Activated CD4-positive, alpha-beta memory T cell treated with anti-CD3 and anti-CD28 coated beads, Interleukin-2, amount 10 ng/mL, durations not matched to agents 7 days and 5 days (primary cell): ENCODE measurements around the gene SNRPD3. TPM values are rescaled to one million over a fixed set of nuclear protein-coding genes. Genes with fewer than 3 reads are reported as not detected.

Experiments
- CTCF ChIA-PET: fragments of 350-600 bp; sonication (Branson Sonifier 250); formaldehyde crosslinking; loops from one replicate; lab custom pipeline; 2021; ENCODE audit warnings: antibody characterized with exemption, inconsistent platforms; lab: Charles Lee
- POLR2A ChIA-PET: fragments of 350-600 bp; sonication (Branson Sonifier 250); formaldehyde crosslinking; loops from one replicate; lab custom pipeline; 2021; ENCODE audit warnings: antibody characterized with exemption; lab: Charles Lee
- DNase-seq: peaks from one replicate; pipeline ENCODE4 v3.0.0-alpha.2; 2020
- H3K27ac Mint-ChIP-seq: one replicate; pipeline ENCODE4 v1.8.0; 2021; ENCODE audit warnings: mild to moderate bottlenecking, mixed read lengths
- H3K27me3 Mint-ChIP-seq: one replicate; pipeline ENCODE4 v1.8.0; 2021; ENCODE audit warnings: mixed read lengths
- H3K36me3 Mint-ChIP-seq: one replicate; pipeline ENCODE4 v1.8.0; 2021; ENCODE audit warnings: low read depth, mixed read lengths
- H3K4me1 Mint-ChIP-seq: one replicate; pipeline ENCODE4 v1.8.0; 2021; ENCODE audit warnings: mixed read lengths
- H3K4me3 Mint-ChIP-seq: one replicate; pipeline ENCODE4 v1.8.0; 2021; ENCODE audit warnings: mild to moderate bottlenecking, mixed read lengths
- H3K9me3 Mint-ChIP-seq: one replicate; pipeline ENCODE4 v1.8.0; 2021; ENCODE audit warnings: mixed read lengths
- total RNA-seq, 2 experiments: library from RNA; stranded (reverse); gene quantifications; one replicate each; pipeline ENCODE4 v1.2.3, GENCODE V29; 2021

Gene SNRPD3
- total RNA-seq, 2 experiments from 2014 or later, result 87.1 to 93.5 TPM

- Mint-ChIP-seq H3K9me3 (no peaks in the 10 kb centered on the region), H3K27me3 (no peaks in the 10 kb centered on the region), H3K4me1 (peaks cover 58% of the 10 kb centered on the region), H3K27ac (peak within 1 kb of the TSS; percentile 93), H3K4me3 (peak within 1 kb of the TSS; percentile 99), H3K36me3 (peaks cover 39% of the 10 kb centered on the region)
- CTCF ChIA-PET, result interaction anchor here (0.7 to 1.6 kb wide), 5 partner anchors 27 to 249 kb away, joined by 3 read pairs; no protein-coding TSS in a partner anchor
- POLR2A ChIA-PET, result interaction anchor here (0.6 to 3.8 kb wide), 26 partner anchors 10 to 660 kb away, joined by 3 to 17 read pairs (median 4); partner anchors contain the start of genes ADORA2A, CABIN1, LRRC75B and MIF
- DNase-seq, result peak; percentile 41
Observed at GRCh38 chr22:24554313-24555164, 1.3 kb upstream of the SNRPD3 start, which contains the start of gene GUCD1. TSS of gene GUCD1 (minus strand) at chr22:24555138. CDS start at chr22:24554991, 147 bp downstream.

GRCh38 chr22:24559471-24559870 is 3.7 kb downstream of the SNRPD3 start:
- Mint-ChIP-seq H3K27ac (no peak overlapping the region), H3K27me3 (no peaks in the 10 kb centered on the region), H3K36me3 (peaks cover 58% of the 10 kb centered on the region), H3K4me3 (no peak overlapping the region), H3K9me3 (no peaks in the 10 kb centered on the region), H3K4me1 (peaks cover 56% of the 10 kb centered on the region)
- ChIA-PET POLR2A (interaction anchor here (1.0 kb wide), 1 partner anchor 48 kb away, joined by 4 read pairs; no protein-coding TSS in a partner anchor), CTCF (no interaction called here)
- DNase-seq, result no peak

- POLR2A ChIA-PET, result no interaction called here
- H3K27me3 Mint-ChIP-seq, result no peaks in the 10 kb centered on the region
- no peak for DNase-seq
- peaks cover 42% of the 10 kb centered on the region for H3K4me1 Mint-ChIP-seq
- H3K9me3 Mint-ChIP-seq, result no peaks in the 10 kb centered on the region
- CTCF ChIA-PET, result no interaction called here
- peaks cover 57% of the 10 kb centered on the region for H3K36me3 Mint-ChIP-seq
- H3K4me3 Mint-ChIP-seq, result no peak overlapping the region
- no peak overlapping the region for H3K27ac Mint-ChIP-seq
Observed at GRCh38 chr22:24563246-24563645, 7.4 kb downstream of the SNRPD3 start.

GRCh38 chr22:24564376-24565058 is 8.7 kb downstream of the SNRPD3 start:
- no peak for DNase-seq
- Mint-ChIP-seq H3K4me3 (no peak overlapping the region), H3K9me3 (no peaks in the 10 kb centered on the region), H3K27ac (no peak overlapping the region), H3K27me3 (no peaks in the 10 kb centered on the region), H3K36me3 (peaks cover 52% of the 10 kb centered on the region), H3K4me1 (peaks cover 29% of the 10 kb centered on the region)
- CTCF ChIA-PET, result no interaction called here
- POLR2A ChIA-PET, result interaction anchor here (1.0 kb wide), 1 partner anchor 8 kb away, joined by 5 read pairs; no protein-coding TSS in a partner anchor

GRCh38 chr22:24565077-24565476 is 9.3 kb downstream of the SNRPD3 start:
- no peak for DNase-seq
- CTCF ChIA-PET, result no interaction called here
- POLR2A ChIA-PET, result no interaction called here
- Mint-ChIP-seq H3K9me3 (no peaks in the 10 kb centered on the region), H3K27ac (no peak overlapping the region), H3K27me3 (no peaks in the 10 kb centered on the region), H3K36me3 (peaks cover 54% of the 10 kb centered on the region), H3K4me1 (peaks cover 26% of the 10 kb centered on the region), H3K4me3 (no peak overlapping the region)

GRCh38 chr22:24566899-24567511 is 11.2 kb downstream of the SNRPD3 start:
- ChIA-PET POLR2A (no interaction called here), CTCF (no interaction called here)
- Mint-ChIP-seq H3K9me3 (no peaks in the 10 kb centered on the region), H3K27ac (peak overlapping the region; percentile 5), H3K36me3 (peaks cover 57% of the 10 kb centered on the region), H3K27me3 (no peaks in the 10 kb centered on the region), H3K4me1 (peaks cover 18% of the 10 kb centered on the region), H3K4me3 (no peak overlapping the region)
- no peak for DNase-seq

- no peaks in the 10 kb centered on the region for H3K27me3 Mint-ChIP-seq
- no peak overlapping the region for H3K4me3 Mint-ChIP-seq
- H3K9me3 Mint-ChIP-seq, result no peaks in the 10 kb centered on the region
- H3K27ac Mint-ChIP-seq, result no peak overlapping the region
- H3K36me3 Mint-ChIP-seq, result peaks cover 59% of the 10 kb centered on the region
- ChIA-PET CTCF (no interaction called here), POLR2A (no interaction called here)
- DNase-seq, result no peak
- H3K4me1 Mint-ChIP-seq, result peaks cover 16% of the 10 kb centered on the region
Observed at GRCh38 chr22:24567668-24568067, 11.9 kb downstream of the SNRPD3 start.

GRCh38 chr22:24571266-24571665 is 15.5 kb downstream of the SNRPD3 start:
- ChIA-PET CTCF (no interaction called here), POLR2A (interaction anchor here (2.2 to 2.7 kb wide), 2 partner anchors 13 to 16 kb away, joined by 6 to 15 read pairs; partner anchors contain the start of genes GUCD1 and SNRPD3)
- no peaks in the 10 kb centered on the region for H3K9me3 Mint-ChIP-seq
- no peak for DNase-seq
- H3K4me3 Mint-ChIP-seq, result no peak overlapping the region
- H3K27ac Mint-ChIP-seq, result no peak overlapping the region
- no peaks in the 10 kb centered on the region for H3K27me3 Mint-ChIP-seq
- H3K4me1 Mint-ChIP-seq, result peaks cover 2% of the 10 kb centered on the region
- peaks cover 67% of the 10 kb centered on the region for H3K36me3 Mint-ChIP-seq

GRCh38 chr22:24576778-24577177 is 21.0 kb downstream of the SNRPD3 start:
- POLR2A ChIA-PET, result interaction anchor here (0.8 kb wide), 1 partner anchor 28 kb away, joined by 3 read pairs; no protein-coding TSS in a partner anchor
- Mint-ChIP-seq H3K4me1 (no peaks in the 10 kb centered on the region), H3K27me3 (no peaks in the 10 kb centered on the region), H3K9me3 (no peaks in the 10 kb centered on the region), H3K36me3 (peaks cover 40% of the 10 kb centered on the region), H3K27ac (no peak overlapping the region), H3K4me3 (no peak overlapping the region)
- no peak for DNase-seq
- CTCF ChIA-PET, result no interaction called here

- POLR2A ChIA-PET, result no interaction called here
- H3K9me3 Mint-ChIP-seq, result no peaks in the 10 kb centered on the region
- no peaks in the 10 kb centered on the region for H3K27me3 Mint-ChIP-seq
- no peak overlapping the region for H3K27ac Mint-ChIP-seq
- H3K4me1 Mint-ChIP-seq, result no peaks in the 10 kb centered on the region
- CTCF ChIA-PET, result no interaction called here
- peaks cover 26% of the 10 kb centered on the region for H3K36me3 Mint-ChIP-seq
- H3K4me3 Mint-ChIP-seq, result no peak overlapping the region
- no peak for DNase-seq
Observed at GRCh38 chr22:24578355-24579257, 22.8 kb downstream of the SNRPD3 start.

- Mint-ChIP-seq H3K4me1 (no peaks in the 10 kb centered on the region), H3K9me3 (no peaks in the 10 kb centered on the region), H3K27me3 (no peaks in the 10 kb centered on the region), H3K27ac (no peak overlapping the region), H3K36me3 (peaks cover 23% of the 10 kb centered on the region), H3K4me3 (no peak overlapping the region)
- CTCF ChIA-PET, result no interaction called here
- POLR2A ChIA-PET, result no interaction called here
- no peak for DNase-seq
Observed at GRCh38 chr22:24579258-24579601, 23.4 kb downstream of the SNRPD3 start.

- Mint-ChIP-seq H3K9me3 (no peaks in the 10 kb centered on the region), H3K27me3 (no peaks in the 10 kb centered on the region), H3K4me3 (no peak overlapping the region), H3K27ac (no peak overlapping the region), H3K36me3 (peaks cover 13% of the 10 kb centered on the region), H3K4me1 (no peaks in the 10 kb centered on the region)
- ChIA-PET CTCF (no interaction called here), POLR2A (no interaction called here)
- no peak for DNase-seq
Observed at GRCh38 chr22:24580276-24580675, 24.5 kb downstream of the SNRPD3 start.
